Melanocyte of skin (primary cell): ENCODE measurements around the gene SPOCK1. TPM values are rescaled to one million over a fixed set of nuclear protein-coding genes. Genes with fewer than 3 reads are reported as not detected.

Experiments used
- small RNA-seq, 2 donors: library from RNA; depleted of rRNA; stranded (forward); fragments of <200 nt; gene quantifications; one replicate each; pipeline ENCODE3, GENCODE V24; 2012
- total RNA-seq, 2 donors: library from RNA; depleted of rRNA; stranded (reverse); fragments of >200 nt; gene quantifications; 2 replicates each; pipeline ENCODE4 v1.2.3, GENCODE V29; 2012

Gene SPOCK1
- 10 to 100 TPM; 22.0 to 43.7 TPM for total RNA-seq

GRCh38 chr5:137498736-137499505 is at the start of gene SPOCK1:
Gene SPOCK1, minus strand, starts transcription at chr5:137499326.

Small RNAs within 50 kb of the gene (small RNA-seq; reads per million reads assigned to genes)
- 0 reads per million in 2 donors for gene RNA5SP193

Other genes starting within 250 kb of the SPOCK1 start
- 1 to 10 TPM in 1 of 2 donors, under 1 TPM in 1; 1.00 to 5.5 TPM for gene KLHL3, start 236.8 kb upstream of the SPOCK1 start, total RNA-seq